ENCODE data around the gene C1orf74.
A peak's percentile ranks its signal among the peaks of the same experiment; 100 is the strongest.
"Not testable (repeated sequence)": the region's sequence is repeated elsewhere in the genome, so short reads cannot be mapped to it uniquely, and the experiment has no call there.

Gene C1orf74

GRCh38 chr1:209793711-209794110 lies 9.4 kb upstream of the C1orf74 start:
- H3K4me1 ChIP-seq (ENCODE audit: insufficient read depth, low read length); H3K9me3 ChIP-seq (ENCODE audit: control insufficient read depth, insufficient read depth, low read length); H3K9ac ChIP-seq (ENCODE audit: low read depth, low read length); H3K36me3 ChIP-seq (ENCODE audit: insufficient read depth, low read length): not testable (repeated sequence)

GRCh38 chr1:209791920-209792319 lies 7.6 kb upstream of the C1orf74 start:
- Histone ChIP-seq H3K9me3 (ENCODE audit: control insufficient read depth, insufficient read depth, low read length) (no peaks in the 10 kb centered on the region), H3K9ac (ENCODE audit: low read depth, low read length) (no peak overlapping the region), H3K36me3 (ENCODE audit: insufficient read depth, low read length) (peaks cover 3% of the 10 kb centered on the region; the same call in 1 of the 2 replicates), H3K4me1 (ENCODE audit: insufficient read depth, low read length) (no peaks in the 10 kb centered on the region)

- Histone ChIP-seq H3K36me3 (ENCODE audit: insufficient read depth, low read length) (peaks cover 3% of the 10 kb centered on the region; the same call in 1 of the 2 replicates), H3K4me1 (ENCODE audit: insufficient read depth, low read length) (no peaks in the 10 kb centered on the region), H3K9ac (ENCODE audit: low read depth, low read length) (no peak overlapping the region), H3K9me3 (ENCODE audit: control insufficient read depth, insufficient read depth, low read length) (no peaks in the 10 kb centered on the region)
These were observed 6.2 kb upstream of the C1orf74 start for GRCh38 chr1:209790286-209791193.

- Histone ChIP-seq H3K9ac (ENCODE audit: low read depth, low read length) (no peak overlapping the region), H3K9me3 (ENCODE audit: control insufficient read depth, insufficient read depth, low read length) (no peaks in the 10 kb centered on the region), H3K4me1 (ENCODE audit: insufficient read depth, low read length) (no peaks in the 10 kb centered on the region), H3K36me3 (ENCODE audit: insufficient read depth, low read length) (peaks cover 3% of the 10 kb centered on the region; the same call in 1 of the 2 replicates)
These were observed 4.9 kb upstream of the C1orf74 start for GRCh38 chr1:209789245-209789644.

- peaks cover 3% of the 10 kb centered on the region; the same call in 1 of the 2 replicates for H3K36me3 ChIP-seq (ENCODE audit: insufficient read depth, low read length)
- no peaks in the 10 kb centered on the region for H3K4me1 ChIP-seq (ENCODE audit: insufficient read depth, low read length)
- H3K9me3 ChIP-seq (ENCODE audit: control insufficient read depth, insufficient read depth, low read length) = no peaks in the 10 kb centered on the region
- no peak overlapping the region for H3K9ac ChIP-seq (ENCODE audit: low read depth, low read length)
These were observed 3.2 kb upstream of the C1orf74 start for GRCh38 chr1:209787551-209787950.

- H3K9me3 ChIP-seq (ENCODE audit: control insufficient read depth, insufficient read depth, low read length) = no peaks in the 10 kb centered on the region
- no peak overlapping the region for H3K9ac ChIP-seq (ENCODE audit: low read depth, low read length)
- H3K4me1 ChIP-seq (ENCODE audit: insufficient read depth, low read length) = no peaks in the 10 kb centered on the region
- H3K36me3 ChIP-seq (ENCODE audit: insufficient read depth, low read length) = peaks cover 3% of the 10 kb centered on the region; the same call in 1 of the 2 replicates
These were observed 1.8 kb upstream of the C1orf74 start for GRCh38 chr1:209786146-209786545.

GRCh38 chr1:209785592-209785991 lies 1.2 kb upstream of the C1orf74 start:
- Histone ChIP-seq H3K36me3 (ENCODE audit: insufficient read depth, low read length) (peaks cover 2% of the 10 kb centered on the region; the same call in 1 of the 2 replicates), H3K4me1 (ENCODE audit: insufficient read depth, low read length) (no peaks in the 10 kb centered on the region), H3K9me3 (ENCODE audit: control insufficient read depth, insufficient read depth, low read length) (no peaks in the 10 kb centered on the region), H3K9ac (ENCODE audit: low read depth, low read length) (no peak overlapping the region)

GRCh38 chr1:209783386-209783785 lies 973 bp downstream of the C1orf74 start:
- Histone ChIP-seq H3K9me3 (ENCODE audit: control insufficient read depth, insufficient read depth, low read length) (no peaks in the 10 kb centered on the region), H3K36me3 (ENCODE audit: insufficient read depth, low read length) (no peaks in the 10 kb centered on the region), H3K9ac (ENCODE audit: low read depth, low read length) (peak overlapping the region; percentile 92), H3K4me1 (ENCODE audit: insufficient read depth, low read length) (no peaks in the 10 kb centered on the region)

- Histone ChIP-seq H3K4me1 (ENCODE audit: insufficient read depth, low read length) (no peaks in the 10 kb centered on the region), H3K9me3 (ENCODE audit: control insufficient read depth, insufficient read depth, low read length) (no peaks in the 10 kb centered on the region), H3K9ac (ENCODE audit: low read depth, low read length) (no peak overlapping the region), H3K36me3 (ENCODE audit: insufficient read depth, low read length) (no peaks in the 10 kb centered on the region)
These were observed 4.1 kb downstream of the C1orf74 start for GRCh38 chr1:209780268-209780667.

GRCh38 chr1:209778102-209778501 lies 6.3 kb downstream of the C1orf74 start:
- Histone ChIP-seq H3K4me1 (ENCODE audit: insufficient read depth, low read length) (no peaks in the 10 kb centered on the region), H3K9ac (ENCODE audit: low read depth, low read length) (no peak overlapping the region), H3K36me3 (ENCODE audit: insufficient read depth, low read length) (no peaks in the 10 kb centered on the region), H3K9me3 (ENCODE audit: control insufficient read depth, insufficient read depth, low read length) (no peaks in the 10 kb centered on the region)

- H3K9me3 ChIP-seq (ENCODE audit: control insufficient read depth, insufficient read depth, low read length) = no peaks in the 10 kb centered on the region
- H3K4me1 ChIP-seq (ENCODE audit: insufficient read depth, low read length) = no peaks in the 10 kb centered on the region
- no peaks in the 10 kb centered on the region for H3K36me3 ChIP-seq (ENCODE audit: insufficient read depth, low read length)
- no peak overlapping the region for H3K9ac ChIP-seq (ENCODE audit: low read depth, low read length)
These were observed 6.8 kb downstream of the C1orf74 start for GRCh38 chr1:209777587-209777986.

- no peaks in the 10 kb centered on the region for H3K9me3 ChIP-seq (ENCODE audit: control insufficient read depth, insufficient read depth, low read length)
- no peaks in the 10 kb centered on the region for H3K4me1 ChIP-seq (ENCODE audit: insufficient read depth, low read length)
- H3K36me3 ChIP-seq (ENCODE audit: insufficient read depth, low read length) = no peaks in the 10 kb centered on the region
- H3K9ac ChIP-seq (ENCODE audit: low read depth, low read length) = no peak overlapping the region
These were observed 8.7 kb downstream of the C1orf74 start for GRCh38 chr1:209775678-209776077.

GRCh38 chr1:209774592-209774991 lies 9.8 kb downstream of the C1orf74 start:
- H3K9me3 ChIP-seq (ENCODE audit: control insufficient read depth, insufficient read depth, low read length) = no peaks in the 10 kb centered on the region
- no peak overlapping the region for H3K9ac ChIP-seq (ENCODE audit: low read depth, low read length)
- H3K4me1 ChIP-seq (ENCODE audit: insufficient read depth, low read length) = no peaks in the 10 kb centered on the region
- no peaks in the 10 kb centered on the region for H3K36me3 ChIP-seq (ENCODE audit: insufficient read depth, low read length)

GRCh38 chr1:209772126-209772525 lies 12.2 kb downstream of the C1orf74 start:
- no peaks in the 10 kb centered on the region for H3K36me3 ChIP-seq (ENCODE audit: insufficient read depth, low read length)
- H3K9me3 ChIP-seq (ENCODE audit: control insufficient read depth, insufficient read depth, low read length) = no peaks in the 10 kb centered on the region
- H3K9ac ChIP-seq (ENCODE audit: low read depth, low read length) = no peak overlapping the region
- H3K4me1 ChIP-seq (ENCODE audit: insufficient read depth, low read length) = peaks cover 8% of the 10 kb centered on the region; the same call in 1 of the 2 replicates
